ENCODE data around the gene NPBWR2.

The NPBWR2 gene

GRCh38 chr20:64065062-64065973 lies 42.0 kb downstream of the NPBWR2 start:
- Mint-ChIP-seq H3K27ac (peak overlapping the region; percentile 99), H3K27me3 (ENCODE audit: low read depth) (no peaks in the 10 kb centered on the region), H3K4me1 (ENCODE audit: low read depth) (peaks cover 41% of the 10 kb centered on the region), H3K9me3 (no peaks in the 10 kb centered on the region), H3K4me3 (peak overlapping the region; percentile 83), H3K36me3 (ENCODE audit: low read depth) (peaks cover 8% of the 10 kb centered on the region)
- DNase-seq (ENCODE audit: low spot score), result no peak

GRCh38 chr20:64064145-64064698 lies 43.1 kb downstream of the NPBWR2 start:
- peaks cover 44% of the 10 kb centered on the region for H3K4me1 Mint-ChIP-seq (ENCODE audit: low read depth)
- peak overlapping the region; percentile 89 for H3K4me3 Mint-ChIP-seq
- DNase-seq (ENCODE audit: low spot score), result no peak
- H3K27me3 Mint-ChIP-seq (ENCODE audit: low read depth), result no peaks in the 10 kb centered on the region
- H3K9me3 Mint-ChIP-seq, result no peaks in the 10 kb centered on the region
- peak overlapping the region; percentile 88 for H3K27ac Mint-ChIP-seq
- peaks cover 8% of the 10 kb centered on the region for H3K36me3 Mint-ChIP-seq (ENCODE audit: low read depth)

GRCh38 chr20:64063389-64064144 lies 43.8 kb downstream of the NPBWR2 start:
- peak overlapping the region; percentile 88 for H3K27ac Mint-ChIP-seq
- H3K27me3 Mint-ChIP-seq (ENCODE audit: low read depth), result no peaks in the 10 kb centered on the region
- H3K4me1 Mint-ChIP-seq (ENCODE audit: low read depth), result peaks cover 44% of the 10 kb centered on the region
- no peaks in the 10 kb centered on the region for H3K9me3 Mint-ChIP-seq
- H3K36me3 Mint-ChIP-seq (ENCODE audit: low read depth), result peaks cover 8% of the 10 kb centered on the region
- peak; percentile 60 for DNase-seq (ENCODE audit: low spot score)
- peak overlapping the region; percentile 89 for H3K4me3 Mint-ChIP-seq

GRCh38 chr20:64062596-64063388 lies 44.6 kb downstream of the NPBWR2 start, which contains the start of gene TCEA2:
Gene TCEA2, plus strand, starts transcription at chr20:64063198. Its CDS starts 115 bp downstream, at chr20:64063313.
- Mint-ChIP-seq H3K4me3 (peak within 1 kb of the TSS; percentile 89), H3K27me3 (ENCODE audit: low read depth) (no peaks in the 10 kb centered on the region), H3K36me3 (ENCODE audit: low read depth) (peaks cover 4% of the 10 kb centered on the region), H3K9me3 (no peaks in the 10 kb centered on the region), H3K4me1 (ENCODE audit: low read depth) (peaks cover 43% of the 10 kb centered on the region), H3K27ac (peak within 1 kb of the TSS; percentile 88)
- DNase-seq (ENCODE audit: low spot score), result peak; percentile 96

- H3K4me1 Mint-ChIP-seq (ENCODE audit: low read depth), result peaks cover 40% of the 10 kb centered on the region
- DNase-seq (ENCODE audit: low spot score), result no peak
- no peaks in the 10 kb centered on the region for H3K9me3 Mint-ChIP-seq
- no peaks in the 10 kb centered on the region for H3K27me3 Mint-ChIP-seq (ENCODE audit: low read depth)
- peak overlapping the region; percentile 10 for H3K27ac Mint-ChIP-seq
- H3K36me3 Mint-ChIP-seq (ENCODE audit: low read depth), result peaks cover 4% of the 10 kb centered on the region
- peak overlapping the region; percentile 89 for H3K4me3 Mint-ChIP-seq
These were observed 45.1 kb downstream of the NPBWR2 start for GRCh38 chr20:64062276-64062595.

GRCh38 chr20:64058536-64058935 lies 48.8 kb downstream of the NPBWR2 start:
- no peak for DNase-seq (ENCODE audit: low spot score)
- Mint-ChIP-seq H3K9me3 (no peaks in the 10 kb centered on the region), H3K27ac (peak overlapping the region; percentile 4), H3K27me3 (ENCODE audit: low read depth) (no peaks in the 10 kb centered on the region), H3K4me3 (peak overlapping the region; percentile 81), H3K4me1 (ENCODE audit: low read depth) (peaks cover 13% of the 10 kb centered on the region), H3K36me3 (ENCODE audit: low read depth) (no peaks in the 10 kb centered on the region)

- peak overlapping the region; percentile 81 for H3K4me3 Mint-ChIP-seq
- peaks cover 13% of the 10 kb centered on the region for H3K4me1 Mint-ChIP-seq (ENCODE audit: low read depth)
- H3K9me3 Mint-ChIP-seq, result no peaks in the 10 kb centered on the region
- H3K27ac Mint-ChIP-seq, result peak overlapping the region; percentile 70
- H3K27me3 Mint-ChIP-seq (ENCODE audit: low read depth), result no peaks in the 10 kb centered on the region
- peak; percentile 75 for DNase-seq (ENCODE audit: low spot score)
- H3K36me3 Mint-ChIP-seq (ENCODE audit: low read depth), result no peaks in the 10 kb centered on the region
These were observed 49.5 kb downstream of the NPBWR2 start for GRCh38 chr20:64057628-64058498.

GRCh38 chr20:64056889-64057627 lies 50.3 kb downstream of the NPBWR2 start:
- Mint-ChIP-seq H3K9me3 (no peaks in the 10 kb centered on the region), H3K4me3 (peak overlapping the region; percentile 81), H3K27me3 (ENCODE audit: low read depth) (peaks cover under 1% of the 10 kb centered on the region), H3K36me3 (ENCODE audit: low read depth) (no peaks in the 10 kb centered on the region), H3K4me1 (ENCODE audit: low read depth) (peaks cover 13% of the 10 kb centered on the region), H3K27ac (peak overlapping the region; percentile 70)
- DNase-seq (ENCODE audit: low spot score), result no peak

GRCh38 chr20:64056639-64056888 lies 50.8 kb downstream of the NPBWR2 start:
- H3K4me3 Mint-ChIP-seq, result no peak overlapping the region
- H3K9me3 Mint-ChIP-seq, result no peaks in the 10 kb centered on the region
- peaks cover 5% of the 10 kb centered on the region for H3K27me3 Mint-ChIP-seq (ENCODE audit: low read depth)
- DNase-seq (ENCODE audit: low spot score), result no peak
- no peak overlapping the region for H3K27ac Mint-ChIP-seq
- no peaks in the 10 kb centered on the region for H3K36me3 Mint-ChIP-seq (ENCODE audit: low read depth)
- H3K4me1 Mint-ChIP-seq (ENCODE audit: low read depth), result peaks cover 13% of the 10 kb centered on the region

- Mint-ChIP-seq H3K9me3 (no peaks in the 10 kb centered on the region), H3K4me3 (no peak overlapping the region), H3K36me3 (ENCODE audit: low read depth) (no peaks in the 10 kb centered on the region), H3K27me3 (ENCODE audit: low read depth) (peaks cover 6% of the 10 kb centered on the region), H3K27ac (no peak overlapping the region), H3K4me1 (ENCODE audit: low read depth) (peaks cover 13% of the 10 kb centered on the region)
- DNase-seq (ENCODE audit: low spot score), result no peak
These were observed 51.3 kb downstream of the NPBWR2 start for GRCh38 chr20:64055893-64056638.

GRCh38 chr20:64055396-64055892 lies 51.9 kb downstream of the NPBWR2 start:
- H3K9me3 Mint-ChIP-seq, result no peaks in the 10 kb centered on the region
- H3K27ac Mint-ChIP-seq, result peak overlapping the region; percentile 41
- DNase-seq (ENCODE audit: low spot score), result no peak
- no peak overlapping the region for H3K4me3 Mint-ChIP-seq
- peaks cover 13% of the 10 kb centered on the region for H3K4me1 Mint-ChIP-seq (ENCODE audit: low read depth)
- peaks cover 12% of the 10 kb centered on the region for H3K27me3 Mint-ChIP-seq (ENCODE audit: low read depth)
- H3K36me3 Mint-ChIP-seq (ENCODE audit: low read depth), result no peaks in the 10 kb centered on the region
